ENCODE results near the gene SENP1. TPM values are rescaled to one million over a fixed set of nuclear protein-coding genes. Genes with fewer than 3 reads are reported as not detected.
"Not testable (repeated sequence)": the region's sequence is repeated elsewhere in the genome, so short reads cannot be mapped to it uniquely, and the experiment has no call there.

SENP1 gene
- total and polyA plus RNA-seq, 7 donors: 4.2 to 26.0 (median 16.9) TPM

DNA sequence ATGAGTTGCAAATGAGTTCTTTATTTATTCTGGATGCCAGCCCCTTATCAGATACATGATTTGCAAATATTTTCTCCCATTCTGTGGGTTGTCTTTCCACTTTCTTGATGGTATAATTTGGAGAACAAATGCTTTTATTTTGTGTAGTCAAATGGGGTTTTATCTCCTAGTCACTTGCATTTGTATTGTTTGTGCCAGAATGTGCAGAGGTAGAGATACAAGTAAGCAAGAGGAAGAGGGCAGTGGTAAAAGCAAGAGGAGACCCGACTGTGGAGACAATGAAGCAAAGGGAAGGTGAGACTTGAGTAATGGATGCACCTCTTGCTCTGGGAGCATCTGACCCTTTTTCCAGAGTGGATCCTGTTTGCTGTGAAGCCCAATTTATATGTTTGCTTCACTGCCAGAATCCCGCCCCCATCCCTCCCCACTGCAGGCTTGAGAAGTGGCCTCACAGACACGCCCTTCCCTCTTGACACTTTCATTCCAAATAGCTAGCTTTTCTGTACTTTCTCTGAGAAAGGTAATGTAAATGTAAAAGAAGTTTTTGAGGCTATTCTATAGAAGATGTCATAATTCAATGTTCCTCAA, 12.5 kb upstream of the SENP1 start:
- no peak for DNase-seq

DNA sequence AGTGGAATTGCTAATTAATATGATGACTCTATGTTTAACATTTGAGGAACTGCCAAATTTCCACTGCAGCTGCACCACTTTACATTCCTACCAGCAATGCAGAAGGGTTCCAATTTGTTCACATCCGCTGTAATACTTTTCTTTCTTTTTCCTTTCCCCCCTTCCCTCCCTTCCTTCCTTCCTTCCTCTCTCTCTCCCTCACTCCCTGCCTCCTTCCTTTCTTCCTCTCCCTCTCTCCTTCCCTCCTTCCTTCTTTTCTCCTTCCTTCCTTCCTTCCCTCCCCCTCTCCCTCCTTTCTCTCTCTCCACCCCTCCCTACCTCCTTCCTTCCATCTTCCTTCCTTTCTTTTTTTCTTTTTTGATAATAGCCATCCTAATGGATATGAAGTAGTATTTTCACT, 10.1 kb upstream of the SENP1 start:
- intact Hi-C loops (cut with DNase I): no loop called here
- no peak overlapping the region for H3K4me3 ChIP-seq
- TF ChIP-seq, protein P1, sequence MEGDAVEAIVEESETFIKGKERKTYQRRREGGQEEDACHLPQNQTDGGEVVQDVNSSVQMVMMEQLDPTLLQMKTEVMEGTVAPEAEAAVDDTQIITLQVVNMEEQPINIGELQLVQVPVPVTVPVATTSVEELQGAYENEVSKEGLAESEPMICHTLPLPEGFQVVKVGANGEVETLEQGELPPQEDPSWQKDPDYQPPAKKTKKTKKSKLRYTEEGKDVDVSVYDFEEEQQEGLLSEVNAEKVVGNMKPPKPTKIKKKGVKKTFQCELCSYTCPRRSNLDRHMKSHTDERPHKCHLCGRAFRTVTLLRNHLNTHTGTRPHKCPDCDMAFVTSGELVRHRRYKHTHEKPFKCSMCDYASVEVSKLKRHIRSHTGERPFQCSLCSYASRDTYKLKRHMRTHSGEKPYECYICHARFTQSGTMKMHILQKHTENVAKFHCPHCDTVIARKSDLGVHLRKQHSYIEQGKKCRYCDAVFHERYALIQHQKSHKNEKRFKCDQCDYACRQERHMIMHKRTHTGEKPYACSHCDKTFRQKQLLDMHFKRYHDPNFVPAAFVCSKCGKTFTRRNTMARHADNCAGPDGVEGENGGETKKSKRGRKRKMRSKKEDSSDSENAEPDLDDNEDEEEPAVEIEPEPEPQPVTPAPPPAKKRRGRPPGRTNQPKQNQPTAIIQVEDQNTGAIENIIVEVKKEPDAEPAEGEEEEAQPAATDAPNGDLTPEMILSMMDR (IDR thresholded peaks at IDR 0.05): no peak
- TF ChIP-seq EP300 (IDR thresholded peaks at IDR 0.05) (no peak), POLR2A (IDR thresholded peaks at IDR 0.05) (no peak), POLR2AphosphoS5 (IDR thresholded peaks at IDR 0.05) (no peak)
- H3K27ac ChIP-seq: no peak overlapping the region
- H3K9me3 ChIP-seq: no peaks in the 10 kb centered on the region
- WGBS, 2 donors: 96 to 100% methylated on average over 1 of the region's 1 CpG
- H3K27me3 ChIP-seq: no peaks in the 10 kb centered on the region
- no peaks in the 10 kb centered on the region for H3K36me3 ChIP-seq
- H3K4me1 ChIP-seq: peaks cover 0 to 20% (median 19%) of the 10 kb centered on the region in 4 donors
- DNase-seq: no peak

More for the DNA sequence above, 12.5 kb upstream of the SENP1 start:
- Histone ChIP-seq H3K4me3 (peak overlapping the region in 3 of 4 donors; percentile 64 to 71 (median 67)), H3K4me1 (peaks cover 0 to 22% (median 20%) of the 10 kb centered on the region in 4 donors), H3K9me3 (no peaks in the 10 kb centered on the region), H3K27ac (peak overlapping the region; percentile 68 to 84 (median 77)), H3K36me3 (peaks cover 0 to 12% (median 6%) of the 10 kb centered on the region in 4 donors), H3K27me3 (no peaks in the 10 kb centered on the region)
- 15 to 34% methylated on average over 3 of the region's 3 CpGs for WGBS, 2 donors
- intact Hi-C loops (cut with DNase I): no loop called here
- TF ChIP-seq EP300 (IDR thresholded peaks at IDR 0.05): no peak
- TF ChIP-seq, protein P1 (IDR thresholded peaks at IDR 0.05): no peak
- no peak for TF ChIP-seq POLR2A (IDR thresholded peaks at IDR 0.05)
- TF ChIP-seq POLR2AphosphoS5 (IDR thresholded peaks at IDR 0.05): no peak

DNA sequence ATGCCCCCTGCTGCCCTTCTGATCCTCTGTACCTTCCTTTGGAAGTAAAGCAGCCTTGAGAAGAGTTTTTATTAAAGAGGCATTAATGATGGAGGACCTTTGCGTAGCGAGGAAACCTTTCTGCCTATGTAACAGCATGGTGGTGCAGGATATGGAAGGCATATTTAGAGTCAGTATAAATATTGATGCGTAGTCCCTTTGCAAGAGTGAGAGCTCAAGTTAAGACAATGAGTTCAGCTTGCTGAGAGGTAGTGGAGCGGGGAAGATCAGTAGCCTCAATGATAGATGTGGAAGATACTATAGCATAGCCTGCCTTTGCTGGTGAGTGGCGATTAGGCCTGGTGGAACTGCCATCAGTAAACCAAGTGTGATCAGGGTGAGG, 5.4 kb upstream of the SENP1 start:
- H3K9me3 ChIP-seq; H3K4me1 ChIP-seq; H3K27ac ChIP-seq; DNase-seq; intact Hi-C loops (cut with DNase I); H3K4me3 ChIP-seq; H3K36me3 ChIP-seq; H3K27me3 ChIP-seq: not testable (repeated sequence)
- 95% methylated on average over 5 of the region's 5 CpGs for WGBS, 2 donors

DNA sequence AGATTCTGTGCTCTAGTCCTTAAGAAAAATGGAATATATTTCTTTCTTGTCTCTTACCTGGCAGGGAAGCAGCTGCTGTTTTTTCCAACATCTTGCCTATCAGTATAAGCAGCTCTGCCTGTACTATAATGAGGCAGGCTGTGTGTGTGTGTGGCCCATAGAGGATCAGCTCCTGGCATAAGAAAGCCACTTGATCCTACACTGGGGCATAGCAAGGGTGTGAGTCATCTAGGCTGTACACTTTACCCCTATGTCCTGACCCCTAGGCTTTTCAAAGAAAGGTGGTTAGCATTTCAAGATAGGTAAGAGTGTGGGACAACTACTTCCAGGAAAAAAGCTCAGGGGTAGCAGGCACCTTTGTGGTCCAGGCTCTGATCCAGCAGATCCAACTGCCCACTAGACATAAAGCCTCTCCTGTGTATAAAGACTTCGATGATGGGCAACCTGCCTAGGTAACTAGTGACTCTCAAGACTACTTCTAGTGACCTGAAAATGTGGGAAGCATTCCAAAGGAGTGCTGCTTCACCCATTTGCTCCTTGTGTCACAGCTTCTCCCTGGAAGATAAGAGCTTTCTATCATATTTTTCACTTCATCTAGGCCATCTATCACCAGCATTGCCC, 4.9 kb upstream of the SENP1 start:
- no peak for TF ChIP-seq EP300 (IDR thresholded peaks at IDR 0.05)
- TF ChIP-seq, protein P1 (IDR thresholded peaks at IDR 0.05): no peak
- no peak for TF ChIP-seq POLR2AphosphoS5 (IDR thresholded peaks at IDR 0.05)
- no peak for TF ChIP-seq POLR2A (IDR thresholded peaks at IDR 0.05)
- H3K4me3 ChIP-seq: no peak overlapping the region
- 86 to 87% methylated on average over 1 of the region's 1 CpG for WGBS, 2 donors
- no peaks in the 10 kb centered on the region for H3K9me3 ChIP-seq
- no peaks in the 10 kb centered on the region for H3K27me3 ChIP-seq
- H3K36me3 ChIP-seq: no peaks in the 10 kb centered on the region
- peaks cover 0 to 10% (median 7%) of the 10 kb centered on the region in 4 donors for H3K4me1 ChIP-seq
- no peak for DNase-seq
- intact Hi-C loops (cut with DNase I): no loop called here
- H3K27ac ChIP-seq: no peak overlapping the region

DNA sequence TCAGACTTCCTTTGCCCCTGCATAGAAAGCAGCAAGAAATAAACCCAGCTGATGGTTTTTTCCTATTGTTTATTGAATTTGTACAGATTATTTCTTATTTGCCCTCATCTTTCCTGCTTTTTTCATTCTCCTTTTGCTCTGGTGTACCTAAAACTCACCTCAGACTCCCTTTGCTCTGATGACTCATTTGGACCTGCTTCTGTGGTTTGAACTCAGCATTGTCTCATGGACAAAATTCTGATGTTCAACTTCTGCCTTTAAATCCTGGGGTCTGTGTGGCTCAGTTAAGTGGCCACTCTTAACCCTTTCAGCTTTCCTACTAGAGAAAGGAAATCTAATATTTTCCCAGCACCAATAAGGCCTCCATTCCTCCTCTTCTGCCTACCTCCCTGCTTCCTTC, 3.5 kb upstream of the SENP1 start:
- H3K9me3 ChIP-seq: no peaks in the 10 kb centered on the region
- no peaks in the 10 kb centered on the region for H3K27me3 ChIP-seq
- H3K4me1 ChIP-seq: peaks cover 0 to 16% (median 15%) of the 10 kb centered on the region in 4 donors
- intact Hi-C loops (cut with DNase I): no loop called here
- H3K4me3 ChIP-seq: no peak overlapping the region
- DNase-seq: no peak
- TF ChIP-seq POLR2A (IDR thresholded peaks at IDR 0.05) (no peak), EP300 (IDR thresholded peaks at IDR 0.05) (no peak)
- TF ChIP-seq, protein P1 (IDR thresholded peaks at IDR 0.05): no peak
- H3K36me3 ChIP-seq: no peaks in the 10 kb centered on the region
- H3K27ac ChIP-seq: no peak overlapping the region

Data from sigmoid colon (tissue), 7 donors.